Stimulated activated naive CD8-positive, alpha-beta T cell treated with anti-CD3 and anti-CD28 coated beads, Interleukin-15, Interleukin-2, amounts not matched to agents 100 U/mL and 50 U/mL, for 24 hours (primary cell): ENCODE results near the gene KYAT1.

Source experiments
- ATAC-seq: fragments of 150-1000 bp; cut with Tn5 transposase; one replicate; pipeline ENCODE4 v1.10.0; 2021
- DNase-seq: peaks from one replicate; pipeline ENCODE4 v3.0.0; 2021

Gene KYAT1

GRCh38 chr9:128838338-128838737 lies 43.4 kb downstream of the KYAT1 start:
- ATAC-seq (no peak), DNase-seq (no peak)

DNA sequence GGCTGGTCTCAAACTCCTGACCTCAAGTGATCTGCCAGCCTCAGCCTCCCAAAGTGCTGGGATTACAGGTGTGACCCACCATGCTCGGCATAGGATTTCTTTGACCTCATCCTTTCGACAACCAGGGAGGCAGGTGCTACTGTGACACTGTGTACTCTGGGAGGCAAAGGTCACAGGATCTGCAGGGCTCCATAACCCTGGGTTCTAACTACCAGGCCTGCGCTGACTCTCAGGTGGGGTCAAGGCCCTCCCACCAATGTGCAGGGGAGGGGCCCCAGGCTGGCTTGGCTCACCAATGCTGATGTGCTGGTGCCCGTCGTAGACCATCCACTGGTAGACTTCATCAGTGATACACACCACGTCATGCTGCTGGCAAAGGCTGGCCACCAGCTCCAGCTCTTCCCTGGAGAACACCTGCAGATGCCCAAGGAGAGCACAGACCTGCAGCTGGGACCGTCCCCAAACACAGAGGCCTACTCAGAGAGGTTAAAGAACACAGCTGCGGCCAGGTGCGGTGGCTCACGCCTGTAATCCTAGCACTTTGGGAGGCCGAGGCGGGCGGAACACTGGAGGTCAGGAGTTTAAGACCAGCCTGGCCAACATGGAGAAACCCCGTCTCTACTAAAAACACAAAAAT lies 45.1 kb downstream of the KYAT1 start:
- ATAC-seq: no peak

DNA sequence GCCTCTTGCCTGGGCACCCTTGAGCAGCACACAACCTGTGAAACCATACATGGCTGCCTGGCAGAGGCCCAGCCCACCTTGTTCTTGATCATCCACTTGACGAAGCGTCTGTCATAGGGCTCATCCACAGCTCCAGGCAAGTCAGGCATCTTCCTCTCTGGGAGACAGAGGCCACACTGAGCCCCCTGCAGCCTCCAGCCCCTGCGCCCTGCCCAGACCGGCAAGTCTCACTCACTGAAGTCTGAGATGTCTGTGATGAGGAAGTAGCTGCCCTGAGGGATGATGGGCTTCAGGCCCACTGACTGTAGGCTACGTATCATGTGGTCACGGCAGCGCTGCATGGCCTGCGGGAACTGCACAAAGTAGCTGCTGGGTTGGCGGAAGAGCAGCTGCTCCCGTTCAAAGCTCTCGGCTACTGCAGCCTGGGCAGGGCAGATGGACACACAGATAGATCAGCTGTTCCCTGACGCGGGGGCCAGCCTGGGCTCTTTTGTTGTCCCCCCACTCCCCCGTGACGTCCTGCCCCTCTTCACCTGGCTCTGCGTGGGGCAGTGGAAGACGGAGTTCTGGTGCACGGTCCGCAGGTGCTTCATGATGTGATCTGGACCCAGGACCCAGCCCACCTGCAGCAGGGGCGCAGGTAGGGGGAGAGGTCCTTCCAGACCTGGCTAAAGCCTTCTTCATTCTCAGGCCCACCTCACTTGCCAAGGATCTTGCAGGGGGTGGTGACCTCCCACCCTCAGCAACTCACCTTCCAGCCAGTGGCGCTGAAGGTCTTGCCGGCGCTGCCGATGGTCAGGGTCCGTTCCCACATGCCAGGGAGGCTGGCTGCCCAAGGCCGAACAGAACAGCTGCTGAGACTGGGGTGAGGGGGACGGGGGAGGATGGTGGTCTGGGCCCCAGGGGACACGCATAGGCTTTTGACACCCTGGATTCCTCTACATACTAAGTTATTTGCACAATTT lies 46.2 kb downstream of the KYAT1 start:
- no peak for ATAC-seq
- DNase-seq: no peak

More for the DNA sequence above, 45.1 kb downstream of the KYAT1 start:
- DNase-seq: no peak

GRCh38 chr9:128833696-128834095 lies 48.1 kb downstream of the KYAT1 start:
- ATAC-seq (no peak), DNase-seq (no peak)

- peak; percentile 95 for DNase-seq
- peak; percentile 98 for ATAC-seq
Observed at GRCh38 chr9:128829477-128830251, 52.1 kb downstream of the KYAT1 start, which contains the start of gene SPOUT1. Gene SPOUT1 (minus strand): TSS chr9:128829794. CDS start chr9:128829780, 14 bp downstream.

DNA sequence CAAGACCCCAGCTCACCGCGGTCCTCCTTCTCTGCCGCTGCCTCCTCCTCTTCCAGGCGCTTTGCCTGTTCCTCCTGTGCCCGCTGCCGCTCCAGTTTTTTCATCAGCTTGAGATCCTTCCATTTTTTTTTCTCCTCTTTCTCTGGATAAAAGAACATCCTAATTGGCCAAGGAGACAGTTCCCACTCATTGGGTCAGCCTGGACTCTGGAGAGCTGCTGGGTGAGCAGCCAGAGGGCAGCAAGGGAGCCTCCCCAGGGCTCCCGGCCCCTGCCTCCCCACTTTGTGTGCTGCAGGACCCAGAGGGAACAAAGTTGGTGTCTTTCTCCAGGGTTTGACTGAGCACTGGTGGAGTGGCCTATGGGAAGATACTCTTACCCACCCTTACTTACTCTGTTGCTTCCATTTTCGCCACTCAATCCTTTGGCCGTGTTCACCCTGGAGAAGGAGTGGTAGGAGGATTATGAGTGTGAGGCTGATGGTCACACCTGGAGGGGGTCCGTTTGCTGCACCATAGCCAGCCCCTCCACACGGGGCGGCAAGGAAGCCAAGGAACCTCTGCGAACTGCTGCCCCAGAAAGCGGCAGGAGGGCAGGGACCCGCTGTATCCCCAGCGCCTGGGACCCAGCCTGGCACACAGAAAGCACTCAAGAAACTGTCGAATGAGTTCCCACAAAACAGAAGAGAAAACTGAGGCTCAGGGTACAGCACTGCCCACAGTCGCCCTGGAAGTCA lies 52.9 kb downstream of the KYAT1 start:
- peak; percentile 1 for ATAC-seq
- DNase-seq: no peak

DNA sequence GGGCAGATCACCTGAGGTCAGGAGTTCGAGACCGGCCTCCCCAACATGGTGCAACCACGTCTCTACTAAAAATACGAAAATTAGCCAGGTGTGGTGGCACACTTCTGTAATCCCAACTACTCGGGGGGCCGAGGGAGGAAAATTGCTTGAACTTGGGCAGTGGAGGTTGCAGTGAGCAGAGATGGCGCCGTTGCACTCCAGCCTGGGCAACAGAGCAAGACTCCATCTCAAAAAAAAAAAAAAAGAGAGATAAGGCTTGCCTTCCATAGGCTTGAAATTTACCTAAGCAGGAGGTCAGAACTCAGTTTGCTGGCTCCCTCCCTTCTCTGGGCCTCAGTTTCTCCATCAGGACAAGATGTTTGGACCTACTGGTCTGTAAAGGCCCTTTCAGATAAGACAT lies 53.5 kb downstream of the KYAT1 start:
- no peak for ATAC-seq
- DNase-seq: no peak

DNA sequence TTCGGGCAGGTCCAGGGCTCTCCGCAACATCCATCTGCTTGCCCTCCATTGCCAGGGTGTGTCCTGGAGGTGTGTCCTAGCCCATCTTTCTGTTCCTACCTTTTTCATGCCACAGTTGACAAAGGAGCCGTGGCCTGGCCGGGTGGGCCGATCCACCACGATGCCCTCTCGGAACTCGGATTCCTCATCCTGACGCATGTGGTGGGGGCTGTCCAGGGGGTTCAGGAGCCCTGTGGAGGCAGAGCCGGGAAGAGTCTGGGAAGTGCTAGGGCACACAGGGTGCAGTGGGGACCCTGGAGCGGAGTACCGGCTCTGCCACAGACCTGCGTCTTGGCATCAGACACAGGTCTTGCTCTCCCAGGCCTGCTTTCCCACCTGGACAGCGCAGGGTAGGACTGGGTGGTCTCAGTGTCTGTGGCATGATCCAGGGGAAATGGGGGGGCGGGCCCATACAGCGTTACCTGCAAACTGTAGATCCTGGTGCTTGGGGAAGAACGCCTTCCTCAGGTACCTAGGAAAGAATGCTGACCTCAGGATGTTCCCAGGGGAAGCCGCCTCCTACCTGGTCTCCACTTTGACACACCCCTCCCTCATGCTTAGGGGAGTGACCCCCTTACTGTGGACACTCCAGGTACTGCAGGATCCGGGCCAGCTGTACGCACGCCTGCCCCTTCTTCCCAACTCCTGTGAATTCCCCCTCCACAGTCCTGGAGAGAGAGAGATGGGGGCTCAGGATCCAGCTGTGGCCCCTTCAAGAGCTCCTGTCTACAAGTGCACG lies 55.6 kb downstream of the KYAT1 start:
- ATAC-seq (no peak), DNase-seq (no peak)

GRCh38 chr9:128824911-128825310 lies 56.8 kb downstream of the KYAT1 start:
- ATAC-seq (no peak), DNase-seq (no peak)

DNA sequence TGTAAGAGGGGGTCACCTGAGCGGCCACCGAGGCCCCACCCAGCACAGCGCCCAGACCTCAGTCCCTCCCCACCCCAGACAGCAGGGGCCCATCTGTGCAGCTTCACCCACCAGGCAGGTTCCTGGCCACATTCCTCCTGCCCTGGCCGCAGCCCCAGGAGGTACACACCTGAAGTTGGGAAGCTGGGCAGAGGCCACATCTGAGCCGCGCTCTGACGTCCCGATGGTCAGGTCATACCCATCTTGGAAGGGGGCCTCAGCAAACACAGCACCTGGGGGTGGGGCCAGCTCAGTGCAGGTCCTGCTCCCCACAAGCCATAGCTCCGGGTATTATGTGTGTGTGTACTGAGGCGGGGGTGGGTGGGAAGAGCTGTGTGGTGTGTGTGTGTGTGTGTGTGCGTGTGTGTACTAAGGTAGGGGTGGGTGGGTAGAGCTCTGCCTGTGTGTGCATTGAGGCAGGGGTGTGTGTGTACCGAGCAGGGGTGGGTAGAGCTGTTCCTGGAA lies 57.8 kb downstream of the KYAT1 start:
- no peak for ATAC-seq

GRCh38 chr9:128823362-128823902 lies 58.3 kb downstream of the KYAT1 start:
- ATAC-seq: no peak
- no peak for DNase-seq

More for the DNA sequence above, 57.8 kb downstream of the KYAT1 start:
- no peak for DNase-seq

DNA sequence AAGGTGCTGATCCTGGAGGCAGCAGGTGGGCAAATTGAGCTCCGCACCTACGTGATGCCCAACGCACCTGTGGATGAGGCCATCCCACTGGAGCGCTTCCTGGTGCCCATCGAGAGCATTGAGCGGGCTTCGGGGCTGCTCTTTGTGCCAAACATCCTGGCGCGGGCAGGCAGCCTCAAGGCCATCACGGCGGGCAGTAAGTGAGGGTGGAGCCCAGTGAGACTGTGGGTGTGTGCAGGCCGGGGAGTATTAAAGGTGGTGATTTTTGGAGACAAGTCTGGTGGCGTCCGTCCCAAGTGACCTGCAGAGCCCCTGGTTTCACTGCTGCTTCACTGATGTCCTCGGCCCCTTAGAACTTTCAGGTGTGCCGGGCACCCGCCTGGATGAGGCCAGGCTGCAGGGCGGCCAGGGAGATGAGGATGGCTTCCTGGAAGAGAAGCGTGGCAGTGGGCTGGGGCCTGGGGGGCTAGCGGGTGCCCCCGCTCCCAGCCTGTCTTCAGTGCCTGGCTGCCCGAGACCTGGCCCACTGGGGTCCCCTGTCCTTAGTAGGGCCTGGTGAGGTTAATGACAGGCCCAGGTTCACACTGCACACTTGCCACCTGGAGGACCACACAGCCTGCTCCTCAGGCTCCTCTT lies 59.2 kb downstream of the KYAT1 start:
- ATAC-seq: no peak
- no peak for DNase-seq

GRCh38 chr9:128821584-128822406 lies 60.0 kb downstream of the KYAT1 start:
- no peak for ATAC-seq
- no peak for DNase-seq

DNA sequence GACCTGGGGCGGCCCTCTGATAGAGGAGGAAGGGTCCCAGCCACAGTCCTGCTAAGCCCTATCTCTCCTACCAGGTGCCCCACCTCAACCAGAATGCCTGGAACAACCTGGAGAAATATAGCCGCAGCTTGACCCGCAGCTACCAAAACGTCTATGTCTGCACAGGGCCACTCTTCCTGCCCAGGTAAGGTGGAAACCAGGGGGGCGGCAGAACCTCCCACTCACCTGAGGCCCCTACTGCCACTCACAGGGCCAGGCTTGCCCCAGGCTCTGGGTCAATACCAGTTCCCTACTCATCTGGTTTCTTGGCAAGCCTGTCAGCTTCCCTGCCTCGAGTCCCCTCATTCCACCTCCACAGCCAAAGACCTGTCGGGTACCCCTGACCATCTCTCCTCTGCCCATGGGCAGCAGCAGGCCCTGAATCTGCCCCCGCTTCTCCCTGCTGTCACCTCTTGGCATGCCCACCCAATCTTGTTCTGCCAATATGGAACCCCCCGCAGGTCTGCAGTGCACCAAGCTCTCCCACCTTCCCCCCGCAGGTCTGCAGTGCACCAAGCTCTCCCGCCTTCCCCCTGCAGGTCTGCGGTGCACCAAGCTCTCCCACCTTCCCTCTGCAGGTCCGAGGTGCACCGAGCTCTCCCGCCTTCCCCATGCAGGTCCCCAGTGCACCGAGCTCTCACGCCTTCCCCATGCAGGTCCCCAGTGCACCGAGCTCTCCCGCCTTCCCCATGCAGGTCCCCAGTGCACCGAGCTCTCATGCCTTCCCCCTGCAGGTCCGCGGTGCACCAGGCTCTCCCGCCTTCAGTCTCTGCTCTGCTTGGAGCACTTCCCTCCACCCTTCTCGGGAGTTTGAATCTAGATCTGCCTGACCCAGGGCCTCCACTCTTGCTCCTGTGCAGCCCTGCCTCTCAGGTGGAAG lies 60.8 kb downstream of the KYAT1 start:
- DNase-seq: no peak

GRCh38 chr9:128819716-128820664 lies 61.8 kb downstream of the KYAT1 start:
- ATAC-seq (no peak), DNase-seq (no peak)

More for the DNA sequence above, 60.8 kb downstream of the KYAT1 start:
- ATAC-seq: no peak

- peak; percentile 62 for DNase-seq
- ATAC-seq: peak; percentile 41
Observed at GRCh38 chr9:128818839-128819715, 62.7 kb downstream of the KYAT1 start.
